Epithelial cell of prostate (primary cell): ENCODE data around the gene GPR142.
"Not testable (repeated sequence)": the region's sequence is repeated elsewhere in the genome, so short reads cannot be mapped to it uniquely, and the experiment has no call there.

Experiments
- DNase-seq: peaks from one replicate; pipeline ENCODE4 v3.0.0-alpha.2; 2011; ENCODE audit warnings: low read depth, low spot score
- H3K27ac ChIP-seq: fragments of 450-650 bp; 2 replicates; pipeline ENCODE4 v1.5.1; 2017; ENCODE audit warnings: mild to moderate bottlenecking

GPR142 gene

DNA sequence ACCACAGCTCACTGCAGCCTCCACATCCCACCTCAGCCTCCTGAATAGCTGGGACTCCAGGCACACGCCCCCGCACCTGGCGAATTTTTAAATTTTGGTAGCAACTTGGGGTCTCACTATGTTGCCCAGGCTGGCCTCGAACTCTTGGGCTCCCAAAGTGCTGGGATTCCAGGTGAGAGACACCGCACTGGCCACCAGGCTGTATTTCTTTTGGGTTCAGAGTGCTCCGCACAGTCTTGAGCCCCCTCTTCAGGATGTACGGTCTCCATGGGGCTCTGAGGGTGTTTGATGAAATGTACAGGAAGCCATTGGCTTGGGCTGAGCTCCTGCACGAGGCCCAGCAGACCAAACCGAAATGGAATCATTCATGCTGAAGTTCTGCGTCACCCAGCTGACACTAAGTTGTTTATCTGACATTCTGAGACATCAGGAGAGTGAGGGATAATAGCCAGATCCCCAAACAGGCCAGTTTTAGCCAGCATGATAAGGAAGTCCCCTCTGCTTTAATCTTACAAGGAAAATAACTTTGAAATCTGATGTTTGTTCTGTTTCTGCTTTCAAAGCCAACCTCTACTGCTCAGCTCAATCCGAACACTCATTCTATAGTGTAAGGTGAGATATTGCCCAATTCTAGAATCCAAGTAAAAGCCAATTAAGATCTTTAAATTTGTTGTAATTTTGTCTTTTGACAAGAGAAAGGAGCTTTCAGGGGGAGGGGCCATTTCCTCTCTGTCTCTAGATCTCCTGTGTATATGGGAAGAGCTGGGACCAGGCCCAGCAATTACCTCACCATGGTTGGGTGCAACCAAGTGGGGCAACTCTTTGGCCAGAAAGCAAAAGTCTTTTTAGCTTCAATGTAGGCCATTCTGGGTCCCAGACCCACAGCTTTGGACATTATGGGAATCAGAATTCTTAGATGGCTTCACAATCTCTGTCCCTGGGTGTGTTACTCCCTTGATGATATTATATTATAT lies 23.7 kb downstream of the GPR142 start:
- DNase-seq = no peak
- no peak overlapping the region for H3K27ac ChIP-seq

DNA sequence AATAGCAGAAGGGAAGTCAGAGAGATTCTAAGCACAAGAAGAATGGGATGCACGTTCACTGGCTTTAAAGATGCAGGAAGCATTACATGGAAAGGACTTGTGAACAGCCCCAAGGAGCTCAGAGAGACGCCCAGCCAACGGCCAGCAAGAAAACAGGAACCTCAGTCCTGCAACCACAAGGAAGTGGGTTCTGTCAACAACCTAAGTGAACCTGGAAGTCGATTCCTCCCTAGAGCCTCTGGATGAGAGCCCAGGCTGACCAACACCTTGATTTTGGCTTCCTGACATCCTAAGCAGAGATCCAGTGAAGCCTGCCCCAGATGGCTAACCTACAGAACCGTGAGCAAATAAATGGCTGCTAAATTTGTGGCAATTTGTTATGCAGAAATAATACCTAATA lies 24.5 kb downstream of the GPR142 start:
- H3K27ac ChIP-seq = no peak overlapping the region
- DNase-seq = no peak

DNA sequence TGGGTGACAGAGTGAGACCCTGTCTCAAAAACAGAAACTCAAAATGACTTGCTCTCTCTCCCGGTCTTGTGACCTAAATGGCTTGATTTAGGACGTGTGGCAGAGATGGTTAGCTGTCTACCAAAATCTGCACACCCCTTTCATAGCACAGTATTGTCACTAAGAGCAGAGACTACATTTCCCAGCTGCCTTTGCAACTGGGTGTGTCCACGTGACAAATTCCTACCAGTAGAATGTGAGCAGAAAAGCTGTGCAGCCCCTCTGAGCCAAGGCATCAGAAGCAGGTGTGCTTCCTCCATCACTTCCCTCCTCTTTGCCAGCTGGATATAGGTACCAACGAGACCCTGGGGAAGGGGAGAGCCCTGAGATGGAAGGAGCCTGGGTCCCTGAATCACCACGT lies 25.5 kb downstream of the GPR142 start:
- DNase-seq = no peak
- no peak overlapping the region for H3K27ac ChIP-seq

DNA sequence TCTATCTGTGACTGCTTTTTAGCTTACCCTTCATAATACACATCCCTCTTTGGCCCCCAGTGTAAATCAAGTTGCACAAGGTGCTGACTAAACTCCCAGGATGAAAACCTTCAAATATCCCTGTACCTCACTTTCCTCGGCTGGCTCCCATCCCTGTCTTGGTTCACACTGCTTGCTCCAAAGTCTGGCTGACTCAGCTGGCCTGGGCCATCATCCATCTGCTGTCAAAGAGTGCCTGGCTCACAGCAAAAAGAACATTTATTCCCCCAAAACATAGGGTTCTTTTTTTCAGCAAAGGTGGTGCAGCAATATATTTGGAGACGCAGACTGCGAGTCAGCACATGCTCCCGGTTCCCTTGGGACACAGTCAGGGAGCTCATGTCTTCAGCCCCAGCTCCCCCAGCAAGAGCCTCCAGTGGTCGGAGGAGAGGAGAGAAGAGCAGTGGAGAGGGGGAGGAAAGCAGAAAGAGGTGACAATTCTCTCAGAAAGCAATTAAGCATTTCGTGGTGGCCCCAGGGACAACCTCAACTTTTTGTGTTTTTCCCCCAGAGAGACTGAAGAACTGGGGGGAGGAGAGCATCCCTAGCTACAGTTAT lies 26.1 kb downstream of the GPR142 start:
- DNase-seq = no peak
- H3K27ac ChIP-seq = no peak overlapping the region

DNA sequence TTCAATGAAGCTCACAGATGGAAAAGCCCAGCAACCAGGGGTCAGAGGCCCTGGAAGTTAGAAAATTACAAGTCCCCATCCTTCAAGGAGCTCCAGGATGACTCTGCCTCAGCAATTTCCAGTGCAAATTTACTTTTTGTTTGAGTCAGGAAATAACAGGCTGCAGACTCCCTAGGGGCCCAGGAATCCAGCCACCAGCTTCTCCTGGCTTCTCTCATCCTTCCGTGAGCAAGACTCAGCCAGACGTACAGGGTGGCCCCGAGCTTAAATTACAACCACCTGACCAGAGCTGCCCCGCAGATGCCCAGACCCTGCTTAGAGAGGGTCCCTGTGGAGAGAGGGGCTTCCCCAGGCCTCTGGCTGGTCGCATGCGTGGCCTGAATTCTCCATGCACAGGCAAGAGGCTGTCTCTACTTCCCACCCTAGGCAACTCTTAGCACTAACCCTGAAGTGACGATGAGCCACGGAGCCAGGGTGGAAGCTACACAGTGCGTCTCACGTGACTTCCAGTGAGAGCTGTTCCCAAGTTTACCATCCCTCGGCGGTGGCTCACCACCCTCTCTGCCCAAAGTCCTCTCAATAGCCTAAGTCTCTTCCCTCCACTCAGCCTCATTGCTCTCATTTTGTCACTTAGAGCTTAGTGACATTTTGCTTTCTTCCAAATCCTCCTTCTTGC lies 27.1 kb downstream of the GPR142 start:
- H3K27ac ChIP-seq = no peak overlapping the region
- no peak for DNase-seq

DNA sequence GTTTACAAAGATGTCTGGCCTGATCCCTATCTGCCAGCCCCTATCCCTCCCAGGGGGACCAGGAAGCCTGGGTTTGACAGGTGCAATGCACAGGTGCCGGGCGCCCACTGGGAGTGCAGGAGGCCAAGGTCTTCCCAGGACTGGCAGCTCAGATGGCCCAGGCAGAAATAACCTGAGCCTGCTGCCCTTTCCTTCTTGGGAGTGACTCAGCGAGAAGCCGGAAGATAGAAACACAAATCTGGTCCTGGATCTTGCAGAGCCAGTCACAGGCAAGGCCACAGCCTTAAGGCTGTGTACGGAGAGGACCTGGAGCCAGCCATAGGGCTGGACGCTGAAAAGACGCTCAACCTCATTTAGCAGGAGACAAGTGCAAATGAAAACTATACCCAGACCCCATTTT lies 27.7 kb downstream of the GPR142 start:
- DNase-seq = no peak
- no peak overlapping the region for H3K27ac ChIP-seq

DNA sequence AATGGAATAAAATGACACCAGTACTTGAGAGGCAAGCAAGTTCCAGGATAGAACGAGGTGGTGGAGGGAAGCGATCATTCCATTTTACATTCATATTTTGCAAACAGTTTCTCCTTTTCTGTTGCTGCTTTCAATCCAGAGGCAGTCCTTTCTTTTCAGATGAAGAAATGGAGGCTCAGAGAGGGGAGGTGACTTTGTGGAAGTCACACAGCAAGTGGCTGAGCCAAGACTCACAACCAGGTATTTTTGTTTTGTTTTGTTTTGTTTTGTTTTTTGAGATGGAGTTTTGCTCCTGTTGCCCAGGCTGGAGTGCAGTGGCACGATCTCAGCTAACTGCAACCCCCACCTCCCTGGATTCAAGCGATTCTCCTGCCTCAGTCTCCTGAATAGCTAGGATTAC lies 29.3 kb downstream of the GPR142 start:
- no peak for DNase-seq
- H3K27ac ChIP-seq = no peak overlapping the region

DNA sequence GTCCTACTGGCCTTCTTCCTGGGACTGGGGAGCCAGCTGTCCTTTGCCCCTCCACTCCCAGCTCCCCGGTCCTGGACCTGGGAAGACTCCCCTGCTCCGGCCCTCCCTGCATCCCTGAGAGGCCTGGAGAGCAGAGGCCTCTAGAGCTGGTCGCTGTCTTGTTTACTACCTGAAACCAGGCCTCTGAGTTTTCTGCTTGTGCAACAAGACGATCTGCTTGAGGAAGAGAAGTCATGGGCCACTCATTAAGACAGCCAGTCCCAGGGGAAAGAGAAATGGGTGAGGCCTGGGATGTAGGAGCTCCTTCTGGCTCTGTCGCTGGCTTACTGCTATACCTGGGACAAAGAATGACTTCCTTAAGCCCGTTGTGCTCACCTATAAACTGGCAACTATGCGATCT lies 34.7 kb downstream of the GPR142 start:
- no peak for DNase-seq
- no peak overlapping the region for H3K27ac ChIP-seq

DNA sequence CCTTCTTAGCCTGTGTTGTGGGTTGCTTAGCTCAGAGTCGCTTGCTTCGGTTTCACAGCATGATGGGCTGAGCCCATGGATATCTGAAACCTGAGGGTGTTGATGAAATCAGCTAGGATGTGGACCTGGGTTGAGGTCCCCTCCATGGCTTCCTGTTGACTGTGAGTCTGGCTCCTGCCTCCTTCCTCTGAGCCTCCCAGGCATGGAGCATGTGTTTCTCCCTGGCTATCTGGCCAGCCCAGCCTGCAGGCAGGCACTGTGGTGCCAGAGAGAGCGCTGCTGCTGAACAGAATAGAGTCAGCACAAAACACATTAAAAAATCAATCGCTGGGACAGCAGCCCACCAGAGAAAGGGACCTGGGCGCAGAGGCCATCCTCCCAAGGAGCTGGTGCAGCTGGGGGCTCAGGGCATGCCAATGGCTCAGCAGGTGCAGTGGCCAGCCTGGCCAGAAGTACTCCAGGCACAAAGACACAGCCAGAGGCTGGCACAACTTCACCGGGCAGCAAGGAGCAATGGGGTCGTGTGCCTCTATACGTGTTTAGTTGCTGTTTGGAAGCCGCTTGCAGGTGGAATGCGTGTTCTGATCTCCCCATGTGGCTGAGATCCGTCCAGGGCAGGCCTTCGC lies 36.3 kb downstream of the GPR142 start:
- DNase-seq = no peak
- no peak overlapping the region for H3K27ac ChIP-seq

DNA sequence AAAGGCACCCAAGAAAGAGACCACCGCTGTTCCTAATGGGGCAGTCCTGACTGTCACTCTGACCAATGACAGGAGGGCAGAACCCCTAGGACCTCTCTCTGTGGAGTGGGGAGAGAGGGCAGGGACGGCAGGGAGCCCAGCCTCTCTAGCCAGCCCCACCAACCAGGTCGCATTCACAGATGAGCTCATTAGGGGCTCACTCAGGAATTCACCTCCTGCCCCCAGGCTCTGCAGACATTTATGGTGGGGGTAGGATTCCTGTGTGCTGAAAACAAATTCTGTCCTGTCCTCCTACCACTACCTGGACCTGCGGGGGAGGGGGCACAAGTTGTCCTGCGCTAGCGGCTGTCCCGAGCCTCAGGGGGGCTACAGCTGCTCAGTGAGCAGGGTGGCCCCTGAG lies 36.9 kb downstream of the GPR142 start:
- no peak for DNase-seq

DNA sequence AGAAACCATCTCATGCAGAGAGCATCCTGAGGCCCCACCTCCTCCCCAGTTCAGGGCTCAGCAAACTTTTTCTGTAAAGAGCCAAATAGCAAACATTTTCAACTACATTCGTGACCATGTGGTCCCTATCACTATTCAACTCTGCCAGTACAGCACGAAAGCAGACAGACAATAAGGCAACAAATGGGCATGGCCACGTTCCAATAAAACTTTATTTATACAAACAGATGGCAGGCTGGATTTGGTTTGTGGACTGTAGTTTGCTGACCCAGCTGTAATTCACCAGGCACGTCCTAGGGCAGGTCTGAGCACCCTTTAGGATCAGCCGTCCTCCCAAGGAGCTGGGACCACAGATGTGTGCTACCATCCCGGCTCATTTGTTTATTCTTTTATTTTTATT lies 37.5 kb downstream of the GPR142 start:
- DNase-seq = no peak

More for the DNA sequence above, 36.9 kb downstream of the GPR142 start:
- no peak overlapping the region for H3K27ac ChIP-seq

DNA sequence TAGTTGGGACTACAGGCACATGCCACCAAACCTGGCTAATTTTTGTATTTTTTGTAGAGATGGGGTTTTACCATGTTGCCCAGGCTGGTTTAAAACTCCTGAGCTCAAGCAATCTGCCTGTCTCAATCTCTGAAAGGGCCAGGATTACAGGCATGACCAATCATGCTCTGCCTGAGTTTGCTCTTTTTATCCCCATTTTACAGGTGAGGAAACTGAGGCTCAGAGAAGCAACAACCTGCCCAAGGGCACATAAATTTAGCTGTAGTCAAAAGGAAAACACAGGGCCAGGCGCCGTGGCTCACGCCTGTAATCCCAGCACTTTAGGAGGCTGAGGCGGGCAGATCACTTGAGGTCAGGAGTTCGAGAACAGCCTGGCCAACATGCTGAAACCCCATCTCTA lies 38.0 kb downstream of the GPR142 start:
- not testable (repeated sequence) for DNase-seq, H3K27ac ChIP-seq

More for the DNA sequence above, 37.5 kb downstream of the GPR142 start:
- no peak overlapping the region for H3K27ac ChIP-seq

DNA sequence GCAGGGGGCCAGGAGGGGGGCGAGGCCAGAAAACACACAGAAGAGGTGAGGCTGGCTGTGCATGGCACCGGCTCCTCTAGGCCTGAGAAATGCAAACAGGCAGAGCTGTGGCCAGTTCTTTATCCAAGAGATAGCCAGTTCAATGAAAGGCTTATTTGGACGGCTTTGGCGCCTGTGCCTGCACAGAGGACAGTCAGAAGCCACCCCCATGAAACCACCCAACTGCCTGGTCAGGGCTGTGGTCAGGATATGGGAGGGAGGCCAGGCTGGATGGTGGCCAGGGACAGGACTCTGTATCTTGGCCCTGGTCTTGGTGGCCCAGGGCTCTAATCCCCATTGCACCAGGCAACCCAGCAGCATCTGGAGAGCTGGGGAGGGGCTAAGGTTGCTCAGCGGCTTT lies 40.1 kb downstream of the GPR142 start:
- no peak overlapping the region for H3K27ac ChIP-seq
- no peak for DNase-seq

DNA sequence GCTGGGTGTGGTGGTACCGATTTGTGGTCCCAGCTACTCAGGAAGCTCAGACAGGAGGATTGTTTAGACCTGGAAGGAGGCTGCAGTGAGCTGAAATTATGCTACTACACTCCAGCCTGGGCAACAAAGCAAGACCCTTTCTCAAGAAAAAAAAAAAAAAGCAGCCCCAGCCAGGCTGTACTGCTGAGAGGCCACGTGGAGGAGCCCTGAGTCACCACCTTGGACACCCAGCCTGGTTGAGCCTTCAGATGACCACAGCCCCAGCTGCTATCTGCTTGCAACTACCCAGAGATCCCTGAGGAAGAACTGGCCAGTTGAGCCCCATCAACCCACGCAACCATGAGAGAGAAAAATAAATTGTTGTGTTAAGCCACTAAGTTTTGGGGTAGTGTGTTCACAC lies 41.0 kb downstream of the GPR142 start:
- peak overlapping the region; percentile 25 for H3K27ac ChIP-seq
- DNase-seq = no peak

DNA sequence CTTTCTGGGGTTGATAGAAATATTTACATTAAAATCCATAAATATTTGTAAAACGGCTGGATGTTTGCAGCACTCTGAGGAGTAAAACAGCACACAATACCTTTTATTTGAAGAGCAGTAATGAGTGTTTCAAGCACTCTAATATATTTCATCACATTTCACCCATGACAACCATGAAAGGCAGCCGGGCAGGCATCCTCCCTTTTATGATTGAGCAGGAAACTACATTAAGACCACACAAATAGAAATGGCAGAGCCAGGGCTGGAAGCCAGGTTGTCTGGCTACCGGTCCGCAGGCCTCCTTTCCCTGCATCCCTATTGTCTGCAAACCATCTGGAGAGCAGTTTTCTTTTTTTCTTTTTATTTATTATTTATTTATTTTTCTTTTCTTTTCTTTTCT lies 41.5 kb downstream of the GPR142 start:
- DNase-seq = no peak
- peak overlapping the region; percentile 25 for H3K27ac ChIP-seq

DNA sequence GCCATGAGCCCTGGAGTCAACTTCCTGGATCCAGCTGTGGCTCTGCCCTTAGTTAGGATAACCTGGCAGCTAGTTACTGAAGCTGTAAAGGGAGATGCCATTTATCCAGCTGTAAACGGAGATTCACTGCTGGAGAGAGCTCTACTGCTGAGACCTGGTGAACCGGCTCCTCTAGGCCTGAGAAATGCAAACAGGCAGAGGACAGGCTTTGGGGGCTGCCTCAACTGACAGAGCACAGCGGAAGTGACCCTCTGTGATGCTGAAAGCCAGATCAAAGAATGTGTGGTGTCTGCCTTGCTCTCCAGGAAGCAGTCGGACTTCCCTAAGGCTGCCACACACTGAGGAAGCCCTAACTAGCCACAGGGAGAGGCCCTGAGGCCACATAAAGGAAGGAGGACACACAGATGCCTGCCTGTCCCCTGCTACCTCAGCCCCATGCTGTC lies 42.7 kb downstream of the GPR142 start:
- H3K27ac ChIP-seq = no peak overlapping the region
- no peak for DNase-seq

DNA sequence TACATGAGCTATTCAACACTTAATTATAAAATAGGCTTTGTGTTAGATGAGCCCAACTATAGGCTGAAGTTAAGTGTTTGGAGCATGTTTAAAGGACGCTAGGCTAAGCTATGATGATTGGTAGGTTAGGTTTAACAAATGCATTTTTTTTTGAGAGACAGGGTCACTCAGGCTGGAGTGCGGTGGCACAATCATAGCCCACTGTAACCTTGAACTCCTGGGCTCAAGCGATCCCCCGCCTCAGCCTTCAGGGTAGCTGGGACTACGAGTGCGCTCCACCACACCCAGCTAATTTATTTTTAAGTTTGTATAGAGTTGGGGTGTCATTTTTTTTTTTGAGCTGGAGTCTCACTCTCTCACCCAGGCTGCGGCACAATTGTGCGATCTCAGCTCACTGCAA lies 45.3 kb downstream of the GPR142 start:
- H3K27ac ChIP-seq = no peak overlapping the region
- DNase-seq = no peak

DNA sequence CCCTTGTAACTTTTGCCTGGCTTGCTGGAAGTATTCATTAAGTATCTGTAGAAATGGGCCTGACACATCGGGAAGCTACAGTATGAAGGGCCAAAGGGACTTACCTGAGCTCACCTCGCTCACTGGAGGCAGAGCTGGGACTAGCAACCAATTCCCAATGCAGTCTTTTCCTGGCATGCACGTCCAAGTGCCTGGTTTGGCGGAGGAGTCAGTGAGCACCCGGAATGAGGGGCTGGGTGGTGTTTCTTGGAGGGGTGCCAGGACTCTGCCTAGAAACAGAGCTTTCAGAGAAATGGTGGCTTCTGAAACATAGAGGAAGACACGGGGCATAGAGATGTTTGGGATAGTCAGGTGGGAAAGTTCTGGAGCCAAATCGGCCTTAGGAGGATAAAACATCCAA lies 46.2 kb downstream of the GPR142 start:
- no peak for DNase-seq
- H3K27ac ChIP-seq = no peak overlapping the region

DNA sequence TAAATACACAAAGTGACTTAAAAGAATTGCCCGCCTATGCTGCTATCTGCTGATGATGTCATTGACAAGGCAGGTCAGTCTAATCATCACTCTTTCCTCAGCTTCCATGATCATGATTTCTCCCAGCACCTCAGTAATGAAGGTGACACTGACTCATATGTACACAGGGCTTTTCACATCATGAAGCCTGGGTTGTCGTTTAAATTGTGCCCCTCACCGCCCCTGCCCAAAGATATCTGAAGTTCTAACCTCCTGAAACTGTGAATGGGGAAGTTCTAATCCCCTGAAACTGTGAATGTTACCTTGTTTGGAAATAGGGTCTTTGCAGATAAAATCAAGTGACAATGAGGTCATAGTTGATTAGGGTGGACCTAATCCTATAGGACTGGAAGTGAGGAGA lies 47.2 kb downstream of the GPR142 start:
- no peak overlapping the region for H3K27ac ChIP-seq
- no peak for DNase-seq

DNA sequence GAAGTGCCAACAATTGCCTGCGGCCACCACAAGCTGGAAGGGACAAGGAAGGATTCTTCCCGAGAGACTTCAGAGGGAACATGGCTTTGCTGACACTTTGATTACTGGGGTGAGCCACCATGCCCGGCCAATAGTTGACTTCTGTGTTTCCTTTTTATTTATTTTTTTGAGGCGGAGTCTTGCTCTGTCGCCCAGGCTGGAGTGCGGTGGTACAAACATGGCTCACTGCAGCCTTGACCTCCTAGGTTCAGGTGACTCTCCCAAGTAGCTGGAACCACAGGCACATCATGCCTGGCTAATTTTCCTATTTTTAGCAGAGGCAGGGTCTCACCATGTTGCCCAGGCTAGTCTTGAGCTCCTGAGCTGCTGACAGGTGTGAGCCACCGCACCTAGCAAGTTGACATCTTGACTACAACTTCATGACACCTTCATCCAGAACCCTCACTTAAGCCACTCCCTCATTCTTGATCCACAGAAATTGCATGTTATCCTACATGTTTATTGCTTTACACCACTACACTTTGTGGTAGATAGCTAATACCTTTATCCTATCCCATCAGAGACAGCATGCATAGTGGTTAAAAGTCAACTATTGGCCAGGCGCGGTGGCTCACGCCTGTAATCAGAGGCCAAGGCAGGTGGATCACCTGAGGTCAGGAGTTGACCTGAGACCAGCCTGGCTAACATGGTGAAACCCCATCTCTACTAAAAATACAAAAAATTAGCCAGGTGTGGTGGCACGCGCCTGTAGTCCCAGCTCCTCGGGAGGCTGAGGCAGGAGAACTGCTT lies 48.5 kb downstream of the GPR142 start:
- H3K27ac ChIP-seq = no peak overlapping the region
- no peak for DNase-seq
